SU-DHL-6 (cell line): ENCODE results near the gene C1QB.

Experiments
- EZH2phosphoT487 ChIP-seq: fragments of 200-600 bp; sonication (generic), shearing (Covaris generic); conservative IDR thresholded peaks from 2 replicates; pipeline ENCODE4 v1.6.1; 2018; ENCODE audit warnings: mild to moderate bottlenecking, antibody characterized with exemption, low read length, moderate library complexity, mixed read lengths
- TF ChIP-seq, protein P1 (sequence below): fragments of 200-600 bp; sonication (generic); IDR thresholded peaks from one replicate; pipeline ENCODE4 v1.5.1; 2017; ENCODE audit warnings: antibody characterized with exemption, mild to moderate bottlenecking, low read length, moderate library complexity; ENCODE audit not compliant: insufficient read depth, poor library complexity, severe bottlenecking

DNA sequence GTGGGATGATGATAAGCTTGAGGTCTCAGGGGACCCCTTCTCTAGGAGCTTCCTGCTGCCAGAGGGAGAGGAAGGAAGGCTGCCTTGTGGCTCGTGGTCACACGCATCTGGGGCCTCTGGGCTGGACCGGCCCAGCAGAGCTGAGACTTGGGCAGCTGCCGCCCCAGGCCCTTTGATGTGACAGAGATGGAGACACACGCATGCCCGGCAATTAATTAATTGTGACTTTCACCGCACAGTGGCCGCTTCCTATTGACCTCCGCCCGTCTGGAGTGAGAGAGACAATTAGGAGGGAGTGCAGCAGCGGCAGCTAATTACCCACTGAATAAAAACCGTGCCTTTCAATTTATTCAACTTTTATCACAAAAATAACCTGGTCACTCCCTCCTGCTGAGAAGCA is 33.2 kb upstream of the C1QB start:
- TF ChIP-seq, protein P1, sequence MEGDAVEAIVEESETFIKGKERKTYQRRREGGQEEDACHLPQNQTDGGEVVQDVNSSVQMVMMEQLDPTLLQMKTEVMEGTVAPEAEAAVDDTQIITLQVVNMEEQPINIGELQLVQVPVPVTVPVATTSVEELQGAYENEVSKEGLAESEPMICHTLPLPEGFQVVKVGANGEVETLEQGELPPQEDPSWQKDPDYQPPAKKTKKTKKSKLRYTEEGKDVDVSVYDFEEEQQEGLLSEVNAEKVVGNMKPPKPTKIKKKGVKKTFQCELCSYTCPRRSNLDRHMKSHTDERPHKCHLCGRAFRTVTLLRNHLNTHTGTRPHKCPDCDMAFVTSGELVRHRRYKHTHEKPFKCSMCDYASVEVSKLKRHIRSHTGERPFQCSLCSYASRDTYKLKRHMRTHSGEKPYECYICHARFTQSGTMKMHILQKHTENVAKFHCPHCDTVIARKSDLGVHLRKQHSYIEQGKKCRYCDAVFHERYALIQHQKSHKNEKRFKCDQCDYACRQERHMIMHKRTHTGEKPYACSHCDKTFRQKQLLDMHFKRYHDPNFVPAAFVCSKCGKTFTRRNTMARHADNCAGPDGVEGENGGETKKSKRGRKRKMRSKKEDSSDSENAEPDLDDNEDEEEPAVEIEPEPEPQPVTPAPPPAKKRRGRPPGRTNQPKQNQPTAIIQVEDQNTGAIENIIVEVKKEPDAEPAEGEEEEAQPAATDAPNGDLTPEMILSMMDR: no peak
- no peak for TF ChIP-seq EZH2phosphoT487
